Measurements from ENCODE around the gene NOC2L.
A peak's percentile ranks its signal among the peaks of the same experiment; 100 is the strongest.

The NOC2L gene

GRCh38 chr1:929712-930632 is 29.1 kb downstream of the NOC2L start:
- DNase-seq (ENCODE audit: low spot score), result no peak

DNA sequence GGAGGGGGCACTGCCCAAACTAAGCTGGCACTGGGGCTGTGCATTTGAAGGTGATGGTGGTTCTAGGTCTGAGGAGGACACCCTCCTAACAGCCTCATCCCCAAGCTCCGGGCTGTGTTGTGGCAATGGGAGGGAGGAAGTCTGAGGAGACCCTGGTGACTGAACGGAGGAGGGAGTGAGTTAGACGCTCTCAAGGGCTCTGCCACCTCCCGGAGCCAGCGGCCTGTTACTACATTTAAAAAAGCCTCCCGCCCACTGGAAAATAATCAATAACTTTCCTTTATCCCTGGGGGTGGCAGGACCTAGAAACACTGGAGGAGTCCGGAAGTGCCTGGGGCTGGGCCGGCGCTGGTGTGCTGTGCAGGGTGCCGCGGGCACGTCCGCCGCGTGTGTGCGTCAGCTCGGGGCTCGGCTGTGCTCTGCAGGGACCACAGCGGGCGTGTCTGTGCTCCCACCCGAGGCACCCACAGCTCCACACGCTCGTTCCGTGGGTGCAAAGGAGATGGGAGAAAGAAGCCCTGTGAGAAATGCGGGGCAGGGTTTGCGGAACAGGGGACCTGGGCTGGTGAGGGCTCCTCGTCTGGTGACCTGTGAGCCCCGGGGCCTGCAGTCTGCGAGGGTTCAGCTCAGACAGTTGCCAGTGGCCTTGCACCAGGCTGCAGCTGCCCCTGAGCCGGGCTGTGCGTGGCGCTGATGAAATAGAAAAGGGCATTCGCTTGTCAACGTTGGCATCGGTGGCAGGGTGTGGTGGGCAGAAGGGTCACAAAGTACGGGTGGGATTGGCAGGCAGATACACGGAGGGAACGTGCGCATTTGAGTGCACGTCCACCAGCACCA is 30.0 kb downstream of the NOC2L start:
- no peak for DNase-seq (ENCODE audit: low spot score)

- no peak for DNase-seq (ENCODE audit: low spot score)
Measured at GRCh38 chr1:927748-928147, 31.3 kb downstream of the NOC2L start.

- no peak for DNase-seq (ENCODE audit: low spot score)
Measured at GRCh38 chr1:927234-927633, 31.8 kb downstream of the NOC2L start.

DNA sequence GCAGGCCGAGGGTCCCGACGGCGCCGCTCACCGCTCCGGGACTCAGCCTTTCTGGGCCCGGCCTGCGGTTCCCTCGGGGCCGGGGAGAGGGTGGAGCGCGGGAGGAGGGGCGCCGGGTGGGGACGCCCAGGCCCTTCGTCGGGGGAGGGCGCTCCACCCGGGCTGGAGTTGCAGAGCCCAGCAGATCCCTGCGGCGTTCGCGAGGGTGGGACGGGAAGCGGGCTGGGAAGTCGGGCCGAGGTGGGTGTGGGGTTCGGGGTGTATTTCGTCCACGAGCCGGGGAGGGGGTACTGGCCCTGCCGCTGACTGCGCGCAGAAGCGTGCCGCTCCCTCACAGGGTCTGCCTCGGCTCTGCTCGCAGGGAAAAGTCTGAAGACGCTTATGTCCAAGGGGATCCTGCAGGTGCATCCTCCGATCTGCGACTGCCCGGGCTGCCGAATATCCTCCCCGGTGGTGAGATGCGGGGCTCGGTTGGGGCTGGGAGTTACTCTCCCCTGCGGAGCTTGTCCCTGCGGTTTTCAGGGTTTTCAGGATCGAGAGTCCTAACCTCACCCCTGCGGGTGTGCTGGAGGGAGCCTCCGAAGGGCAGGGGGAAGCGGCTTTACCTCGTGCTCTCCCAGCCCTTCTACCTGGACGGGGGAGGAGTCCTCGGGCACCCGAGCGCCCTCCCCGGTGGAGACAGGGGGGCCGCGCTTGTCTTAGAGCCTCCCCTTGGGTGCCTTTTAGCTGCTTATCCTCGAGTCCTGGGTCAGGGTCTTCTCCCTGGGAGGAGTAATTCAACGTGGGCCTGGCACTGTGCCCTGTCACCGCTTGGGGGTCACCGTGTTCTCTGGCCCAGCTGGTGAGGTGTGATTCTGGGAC is 33.3 kb downstream of the NOC2L start:
- DNase-seq (ENCODE audit: low spot score), result no peak

GRCh38 chr1:924656-925560 is 34.1 kb downstream of the NOC2L start:
- DNase-seq (ENCODE audit: low spot score), result peak; percentile 59

GRCh38 chr1:923991-924655 is 34.9 kb downstream of the NOC2L start:
- no peak for DNase-seq (ENCODE audit: low spot score)

DNA sequence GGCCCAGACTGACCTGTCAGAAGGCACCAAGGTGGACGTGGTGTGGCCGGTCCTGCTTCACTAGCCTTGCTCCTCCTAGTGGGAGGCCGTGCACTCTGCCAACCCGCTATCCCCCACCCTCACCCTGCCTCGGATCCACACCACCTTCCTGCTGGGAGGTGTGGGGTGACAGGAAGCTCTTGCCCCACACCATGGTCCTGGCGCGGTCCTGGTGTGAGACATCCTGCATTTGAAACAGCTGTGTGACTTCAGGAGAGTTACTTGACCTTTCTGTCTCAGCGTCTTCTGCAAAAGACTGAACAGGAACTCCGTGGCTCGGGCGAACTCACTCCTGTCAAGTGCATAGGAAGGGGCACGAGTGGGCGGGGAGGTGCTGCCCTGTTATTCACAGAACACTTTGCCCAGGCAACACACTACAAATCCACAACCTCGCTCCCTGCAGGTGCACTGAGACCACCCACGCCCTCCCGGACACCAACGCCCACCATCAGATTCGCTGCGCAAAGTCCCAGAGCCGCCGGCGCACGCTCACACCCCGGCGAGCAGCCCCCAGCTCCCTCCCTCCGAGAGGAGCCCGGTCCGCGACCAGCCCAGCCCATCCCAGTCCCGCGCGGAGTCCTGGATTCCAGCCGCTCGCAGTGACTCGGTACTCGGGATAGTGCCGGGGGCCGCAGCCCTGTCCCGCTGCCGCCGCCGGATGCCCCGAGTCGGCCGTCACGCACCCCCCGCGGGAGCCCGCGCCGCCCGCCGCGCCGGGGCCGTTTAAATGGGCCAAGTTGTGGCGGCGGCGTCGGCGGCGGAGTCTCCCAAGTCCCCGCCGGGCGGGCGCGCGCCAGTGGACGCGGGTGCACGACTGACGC is 35.7 kb downstream of the NOC2L start, which contains the start of gene SAMD11:
SAMD11 (plus strand) TSS at position 793 of the 860 bp plus-strand sequence. CDS start 509 bp downstream, outside the sequence.
- DNase-seq (ENCODE audit: low spot score), result peak; percentile 78

DNA sequence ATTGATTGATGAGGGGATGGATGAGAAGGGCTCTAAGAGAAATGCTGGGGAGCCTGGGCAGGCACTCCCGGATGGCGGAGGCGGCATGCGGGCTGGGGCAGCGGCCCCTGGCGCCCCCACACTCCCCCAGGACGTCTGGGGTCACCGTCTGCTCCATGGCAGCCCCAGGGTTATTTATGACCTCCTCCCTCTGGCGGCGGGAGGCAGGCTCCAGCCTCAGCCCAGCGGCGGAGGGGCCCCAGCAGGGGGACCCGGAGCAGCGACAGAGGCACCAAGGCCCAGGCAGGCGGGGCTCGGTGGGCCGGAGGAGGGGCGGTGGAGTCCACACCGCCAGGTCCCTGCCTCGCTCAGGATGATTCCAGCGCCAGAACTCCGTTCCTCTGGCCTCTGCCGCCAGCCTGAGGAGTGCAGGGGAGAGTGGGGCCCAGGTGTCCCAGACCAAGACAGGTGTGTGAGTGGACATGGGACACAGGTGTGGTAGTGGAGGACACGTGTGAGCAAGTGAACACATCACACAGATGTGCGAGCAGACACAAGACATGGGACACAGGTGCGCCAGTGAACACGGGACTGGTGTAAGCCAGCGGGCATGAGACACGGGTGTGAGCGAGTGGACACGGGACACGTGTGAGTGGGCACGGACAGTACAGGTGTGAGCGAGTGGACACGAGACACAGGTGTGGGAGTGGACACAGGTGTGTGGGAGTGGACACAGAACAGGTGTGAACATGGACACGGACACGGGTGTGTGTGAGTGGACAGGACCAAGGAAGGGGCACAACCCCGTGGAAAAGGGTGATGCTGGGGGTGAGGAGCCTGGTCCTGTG is 37.8 kb downstream of the NOC2L start:
- peak; percentile 73 for DNase-seq (ENCODE audit: low spot score)

- DNase-seq (ENCODE audit: low spot score), result no peak
Measured at GRCh38 chr1:920521-920920, 38.5 kb downstream of the NOC2L start.

DNA sequence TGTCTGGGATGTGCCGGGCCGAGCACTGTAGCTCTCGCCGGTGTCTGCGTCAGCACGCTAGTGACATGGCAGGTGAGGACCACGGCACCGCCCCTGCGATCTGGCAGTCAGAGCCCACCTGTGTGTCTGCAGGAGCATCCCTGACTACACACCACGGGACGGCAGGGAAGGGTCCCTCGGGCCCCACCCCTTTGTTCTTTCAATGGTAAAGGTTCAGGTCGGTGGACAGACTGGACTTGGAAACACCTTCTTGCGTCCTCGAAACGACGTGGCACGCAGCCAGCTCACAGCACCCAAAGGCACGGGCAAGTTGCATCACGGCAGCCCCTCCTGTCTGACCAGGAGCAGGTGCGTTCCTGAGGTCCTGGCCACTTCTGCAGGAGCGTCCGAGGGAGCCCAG is 39.0 kb downstream of the NOC2L start:
- DNase-seq (ENCODE audit: low spot score), result no peak

DNA sequence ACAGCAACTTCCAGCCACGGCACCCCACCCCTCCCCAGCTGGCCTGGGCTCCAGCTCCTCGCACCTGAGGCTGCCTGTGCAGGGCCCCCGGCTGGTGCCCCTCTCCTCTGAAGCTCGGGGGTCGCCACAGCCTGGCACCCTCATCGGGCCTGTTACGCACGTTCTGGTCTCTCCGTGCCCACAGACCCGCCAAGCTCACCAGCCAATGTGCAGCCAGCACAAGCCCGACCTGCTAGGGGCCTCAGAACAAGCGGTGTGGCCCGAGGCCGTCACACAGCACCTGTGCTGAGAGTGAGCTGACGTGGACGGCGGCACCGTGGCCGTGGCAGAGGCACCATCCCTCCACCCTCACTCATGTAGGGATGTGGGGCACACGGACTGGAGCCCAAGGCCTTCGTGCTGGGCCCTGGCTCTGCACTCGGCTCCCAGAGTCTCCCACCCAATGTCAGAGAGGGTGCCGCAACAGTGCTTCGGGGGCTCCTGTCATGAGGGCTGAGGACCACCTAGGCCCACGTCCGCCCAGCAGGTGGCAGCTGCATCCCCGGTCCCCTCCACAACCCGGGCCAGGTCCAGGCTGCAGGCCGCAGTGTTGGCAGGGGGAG is 39.7 kb downstream of the NOC2L start:
- no peak for DNase-seq (ENCODE audit: low spot score)

GRCh38 chr1:918843-919242 is 40.2 kb downstream of the NOC2L start:
- DNase-seq (ENCODE audit: low spot score), result no peak

DNA sequence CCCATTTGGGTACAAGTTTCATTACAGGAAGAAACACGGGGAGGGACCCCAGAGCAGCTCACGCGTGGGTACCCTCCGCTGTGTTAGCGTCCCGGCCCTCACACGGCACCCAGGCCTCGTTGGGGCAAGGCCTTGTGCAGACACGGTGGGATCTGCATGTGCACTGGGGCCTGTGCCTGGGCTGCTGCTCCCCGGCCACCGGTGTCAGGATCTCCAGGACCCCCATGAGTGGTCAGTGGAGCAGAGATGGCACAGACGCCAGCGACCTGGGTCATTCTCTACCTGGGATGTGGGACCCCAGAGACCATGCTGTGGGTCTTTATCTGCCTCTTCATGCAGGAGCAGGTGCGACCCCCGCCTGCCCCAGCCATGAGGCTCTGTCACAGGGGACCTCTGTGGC is 40.7 kb downstream of the NOC2L start:
- no peak for DNase-seq (ENCODE audit: low spot score)

DNA sequence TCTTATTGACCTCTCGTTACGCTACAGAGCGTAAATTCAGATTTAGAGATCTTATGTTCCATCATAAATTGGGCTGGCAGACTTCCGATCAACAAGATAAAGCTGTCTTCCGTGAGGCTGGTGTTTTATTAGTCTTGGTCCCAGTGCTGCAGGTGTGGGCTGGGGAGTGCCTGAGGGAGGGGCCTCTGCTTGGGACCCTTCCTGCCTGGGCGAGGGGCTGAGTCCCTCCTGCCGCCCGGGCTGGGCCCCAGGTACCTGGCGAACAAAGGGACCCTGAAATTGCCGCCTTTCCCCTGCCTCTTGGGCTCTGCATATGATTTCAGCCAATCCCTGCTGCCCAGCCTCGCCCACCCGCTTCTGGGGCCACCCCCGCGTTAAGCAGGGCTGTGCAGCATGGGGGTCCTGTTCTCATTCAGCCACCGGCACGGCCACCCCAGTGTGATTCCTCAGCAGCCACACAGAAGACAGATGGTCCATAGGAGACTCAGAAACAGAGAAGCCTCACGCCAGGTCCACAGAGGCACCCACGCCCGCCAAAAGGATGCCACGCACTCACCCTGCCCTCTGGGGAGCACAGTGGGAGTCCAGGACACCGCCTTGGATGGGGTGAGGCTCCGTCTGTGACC is 41.5 kb downstream of the NOC2L start:
- DNase-seq (ENCODE audit: low spot score), result no peak

DNA sequence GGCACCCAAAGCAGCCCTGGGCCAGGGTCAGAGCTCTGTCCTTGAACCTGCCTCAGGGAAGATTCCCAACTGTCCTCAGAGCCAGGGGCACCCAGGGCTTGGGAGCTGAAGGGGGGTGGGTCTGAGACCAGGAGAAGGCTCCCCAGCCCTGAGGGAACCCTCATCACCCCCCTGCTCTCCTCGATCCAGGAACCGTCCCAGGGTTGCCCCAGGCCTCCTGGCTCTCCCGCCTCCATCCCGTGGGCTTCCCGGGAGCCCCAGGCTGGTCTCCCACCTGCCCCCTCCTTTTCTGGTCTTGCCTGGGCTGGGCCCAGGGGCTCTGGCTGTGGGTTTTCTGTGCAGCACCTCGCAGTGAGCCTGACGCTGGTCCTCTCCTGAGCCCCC is 42.0 kb downstream of the NOC2L start:
- no peak for DNase-seq (ENCODE audit: low spot score)

Measured in RKO (cell line).